HG02943 (cell line): ENCODE data around the gene TBC1D17.
A peak's percentile ranks its signal among the peaks of the same experiment; 100 is the strongest.

ENCODE experiments used
- ATAC-seq: cut with Tn5 transposase; IDR thresholded peaks from one replicate; pipeline ENCODE4 v1.9.1; 2021; ENCODE audit warnings: mild to moderate bottlenecking, low read depth, moderate library complexity; ENCODE audit not compliant: unreplicated experiment

Gene TBC1D17

DNA sequence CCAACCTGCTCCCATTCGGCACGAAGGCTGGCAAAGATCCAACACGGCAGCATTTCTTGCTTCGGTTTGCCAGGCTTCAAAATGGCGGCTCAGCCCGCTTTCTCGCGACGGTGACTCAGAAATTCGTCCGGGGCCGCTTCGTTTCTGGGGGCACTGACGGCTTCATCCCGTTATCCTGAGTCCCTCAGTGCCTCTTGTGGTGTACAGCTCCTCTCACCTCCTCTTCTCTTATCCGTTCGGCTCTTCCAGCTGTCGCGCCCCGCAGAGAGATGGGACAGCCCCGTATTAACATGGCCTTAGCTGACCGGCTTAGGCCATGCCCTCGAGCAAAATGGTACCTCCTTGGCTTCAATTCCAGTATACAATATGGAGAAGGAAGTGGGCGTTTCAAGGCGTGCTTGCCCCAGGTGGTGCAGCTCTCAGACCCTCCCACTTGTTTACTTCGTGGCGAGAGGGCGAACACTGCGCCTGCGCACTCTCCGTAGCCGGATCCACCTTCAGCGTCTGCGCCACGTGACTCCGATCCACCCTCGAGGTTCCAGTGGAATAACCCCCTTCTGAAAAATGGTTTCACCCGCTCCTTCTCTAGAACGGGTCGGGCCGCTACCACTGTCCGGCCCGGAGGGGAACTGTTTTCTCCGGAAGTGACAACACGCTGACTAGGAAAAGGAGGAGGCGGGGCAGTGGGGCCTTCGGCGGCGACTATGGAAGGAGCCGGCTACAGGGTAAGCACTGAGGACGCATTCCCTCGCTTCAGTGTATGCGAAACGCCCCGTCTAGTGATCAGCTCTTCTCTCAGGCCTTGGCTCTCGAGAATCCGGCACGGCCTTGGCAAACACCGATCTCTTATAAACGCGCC is at the start of gene TBC1D17, which contains the start of gene AKT1S1:
TSS of gene TBC1D17 (plus strand) at position 683 of the 859 bp plus-strand sequence. CDS start at position 705, 22 bp downstream.
TSS of gene AKT1S1 (minus strand) at position 336 of the 859 bp plus-strand sequence. CDS start 4,060 bp downstream, outside the sequence.
- peak; percentile 56 for ATAC-seq

DNA sequence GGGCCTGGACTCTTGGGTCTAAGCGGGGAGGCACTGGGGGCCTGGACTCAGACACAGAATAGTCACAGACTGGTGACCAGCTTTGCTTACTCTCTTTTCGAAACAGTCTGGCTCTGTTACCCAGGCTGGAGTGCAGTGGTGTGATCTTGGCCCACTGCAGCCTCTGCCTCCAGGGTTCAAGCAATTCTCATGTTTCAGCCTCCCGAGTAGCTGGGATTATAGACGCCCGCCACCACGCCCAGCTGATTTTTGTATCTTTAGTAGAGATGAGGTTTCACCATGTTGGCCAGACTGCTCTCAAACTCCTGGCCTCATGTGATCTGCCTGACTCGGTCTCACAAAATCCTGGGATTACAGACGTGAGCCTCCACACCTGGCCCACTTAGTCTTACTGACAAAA is 48.3 kb upstream of the TBC1D17 start:
- ATAC-seq, result no peak

DNA sequence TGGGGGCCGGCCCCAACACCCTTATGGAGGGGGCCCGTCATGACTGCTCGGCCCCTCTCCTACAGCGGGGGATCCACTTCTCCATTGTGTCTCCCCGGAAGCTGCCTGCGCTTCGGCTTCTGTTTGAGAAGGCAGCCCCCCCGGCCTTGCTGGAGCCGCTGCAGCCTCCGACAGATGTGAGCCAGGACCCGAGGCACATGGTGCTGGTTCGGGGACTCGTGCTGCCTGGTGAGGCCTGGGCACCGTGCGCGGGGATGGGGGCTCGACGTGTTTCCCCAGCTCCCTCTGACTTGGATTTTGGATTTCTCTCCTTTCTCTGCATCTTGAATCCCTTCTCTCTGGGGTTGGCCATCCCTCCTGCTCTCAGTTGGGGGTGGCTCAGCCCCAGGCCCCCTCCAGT is 47.8 kb upstream of the TBC1D17 start:
- no peak for ATAC-seq

DNA sequence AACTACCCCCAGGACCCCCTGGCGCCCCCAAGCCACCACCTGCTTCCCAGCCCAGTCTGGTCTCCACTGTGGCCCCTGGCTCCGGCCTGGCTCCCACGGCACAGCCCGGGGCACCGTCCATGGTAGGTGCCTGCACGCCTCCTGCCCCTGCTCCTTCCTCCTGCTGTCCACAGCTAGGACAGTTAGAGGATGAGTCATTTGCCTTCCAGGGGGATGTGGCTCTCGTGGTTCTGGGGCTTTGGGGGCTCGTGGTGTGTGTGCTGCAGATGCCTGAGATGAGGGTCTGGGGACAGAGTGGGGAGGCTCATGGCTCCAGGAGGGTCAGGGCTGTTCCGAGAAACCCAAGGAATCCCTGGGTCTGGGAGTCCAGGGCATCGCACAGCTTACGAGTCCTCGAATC is 46.7 kb upstream of the TBC1D17 start:
- no peak for ATAC-seq

DNA sequence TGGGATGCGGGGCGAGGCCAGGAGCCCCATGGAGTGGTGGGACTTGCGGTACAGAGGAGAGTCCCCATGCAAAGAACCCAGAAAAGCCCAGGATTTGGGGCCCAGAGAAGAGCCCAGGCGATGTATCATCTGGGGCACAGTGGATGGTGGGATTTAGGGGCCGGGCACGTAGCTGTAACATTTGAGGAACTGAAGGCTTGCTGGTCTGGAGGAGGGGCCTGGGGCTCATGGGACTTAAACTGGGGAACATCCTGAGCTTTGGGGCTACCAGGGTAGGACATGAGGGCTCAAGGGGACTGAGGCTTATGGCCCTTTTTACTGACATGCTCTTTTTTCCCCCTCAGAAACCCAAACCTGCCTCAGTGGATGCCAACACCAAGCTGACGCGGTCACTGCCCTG is 45.9 kb upstream of the TBC1D17 start:
- no peak for ATAC-seq

DNA sequence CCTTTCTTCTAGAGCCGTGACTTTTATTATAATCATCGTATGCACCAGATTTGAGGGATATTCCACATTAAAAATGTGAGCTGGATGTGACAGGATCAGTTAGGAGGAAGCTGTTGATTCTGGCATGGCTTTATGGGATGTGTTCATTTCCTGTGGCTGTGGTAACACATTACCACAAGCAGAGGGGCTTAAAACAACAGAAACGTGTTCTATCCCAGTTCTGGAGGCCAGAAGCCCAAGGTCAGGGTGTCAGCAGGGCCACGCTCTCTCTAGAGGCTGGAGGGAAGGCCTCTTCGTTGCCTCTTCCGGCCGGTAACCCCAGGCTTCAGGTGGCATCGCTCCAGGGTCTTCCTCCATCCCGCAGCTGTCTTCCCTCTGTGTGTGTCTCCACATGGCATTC is 44.9 kb upstream of the TBC1D17 start:
- ATAC-seq, result no peak

DNA sequence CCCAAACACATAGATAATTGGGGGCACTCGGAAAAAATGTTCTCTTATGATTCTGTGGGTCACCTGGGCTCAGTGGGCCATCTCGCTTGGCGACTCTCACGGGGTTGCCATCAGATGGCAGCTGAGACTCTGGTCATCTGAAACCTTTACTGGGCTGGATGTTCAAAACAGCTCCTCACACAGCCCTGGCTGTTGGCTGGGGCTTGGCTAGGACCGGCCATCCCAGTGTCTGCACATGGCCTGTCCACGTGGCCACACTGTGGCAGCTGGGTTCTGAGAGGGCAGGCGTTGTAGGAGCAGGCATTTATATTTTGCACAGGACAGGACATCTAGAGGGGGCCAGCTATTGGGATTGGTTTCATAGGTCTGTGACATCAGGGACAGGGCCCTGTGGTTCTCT is 43.9 kb upstream of the TBC1D17 start:
- no peak for ATAC-seq

DNA sequence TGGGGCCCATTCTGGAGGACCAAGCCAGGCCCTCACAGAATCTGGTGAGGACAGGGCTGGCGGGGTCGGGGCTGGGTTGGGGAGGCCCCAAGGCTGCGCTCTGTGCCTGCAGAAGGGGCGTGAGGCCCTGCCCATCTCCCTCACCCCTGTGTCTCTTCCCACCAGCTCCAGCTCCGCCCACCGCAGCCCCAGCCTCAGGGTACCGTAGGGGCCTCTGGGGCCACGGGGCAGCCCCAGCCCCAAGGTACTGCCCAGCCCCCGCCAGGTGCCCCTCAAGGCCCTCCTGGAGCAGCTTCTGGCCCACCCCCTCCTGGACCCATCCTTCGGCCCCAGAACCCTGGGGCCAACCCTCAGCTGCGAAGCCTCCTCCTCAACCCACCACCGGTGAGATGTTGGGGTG is 41.9 kb upstream of the TBC1D17 start:
- ATAC-seq, result no peak

DNA sequence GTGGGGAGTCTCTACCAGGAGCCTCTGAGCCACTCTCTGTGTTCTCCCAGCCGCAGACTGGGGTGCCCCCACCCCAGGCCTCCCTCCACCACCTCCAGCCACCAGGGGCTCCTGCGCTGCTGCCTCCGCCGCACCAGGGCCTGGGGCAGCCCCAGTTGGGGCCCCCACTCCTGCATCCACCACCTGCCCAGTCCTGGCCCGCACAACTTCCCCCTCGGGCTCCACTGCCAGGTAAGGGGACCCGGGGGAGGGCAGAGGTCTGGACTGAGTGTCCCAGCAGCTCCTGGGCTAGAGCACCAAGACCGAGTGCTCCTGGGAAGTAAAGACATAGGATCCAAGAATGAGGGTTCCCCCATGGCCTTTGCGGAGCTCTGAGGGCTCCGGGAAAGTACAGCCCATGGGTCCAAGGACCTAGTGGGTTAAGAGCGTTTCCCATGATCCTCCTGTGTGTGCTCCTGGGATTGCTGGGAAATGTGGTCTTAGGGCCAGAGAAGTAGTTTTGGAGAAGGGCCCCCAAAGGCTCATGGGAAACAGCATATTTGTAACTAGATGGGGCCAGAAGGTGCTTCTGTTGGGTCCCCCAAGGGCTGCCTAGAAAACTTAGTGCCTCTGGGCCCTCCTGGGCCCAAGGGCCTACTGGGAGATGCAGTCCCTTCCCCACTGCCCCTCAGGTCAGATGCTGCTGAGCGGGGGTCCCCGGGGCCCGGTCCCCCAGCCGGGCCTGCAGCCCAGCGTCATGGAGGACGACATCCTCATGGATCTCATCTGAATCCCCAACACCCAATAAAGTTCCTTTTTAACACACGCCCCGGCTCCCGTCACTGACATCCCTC is 41.1 kb upstream of the TBC1D17 start:
- ATAC-seq, result no peak

DNA sequence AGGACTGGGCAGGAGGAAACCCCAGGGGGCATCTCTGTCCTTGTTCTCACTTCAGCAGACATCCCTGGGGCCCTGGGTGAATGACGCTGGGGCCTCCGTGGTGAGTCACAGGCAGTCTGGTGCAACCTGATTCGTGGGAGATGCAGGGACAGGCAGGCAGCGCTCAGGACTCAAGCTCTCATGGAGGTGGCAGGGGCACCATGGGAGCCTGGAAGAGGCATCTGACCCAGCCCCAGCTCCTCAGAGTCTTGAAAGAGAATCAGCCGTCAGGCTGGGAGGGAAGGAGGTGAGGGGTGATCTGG is 40.5 kb upstream of the TBC1D17 start:
- ATAC-seq, result no peak

DNA sequence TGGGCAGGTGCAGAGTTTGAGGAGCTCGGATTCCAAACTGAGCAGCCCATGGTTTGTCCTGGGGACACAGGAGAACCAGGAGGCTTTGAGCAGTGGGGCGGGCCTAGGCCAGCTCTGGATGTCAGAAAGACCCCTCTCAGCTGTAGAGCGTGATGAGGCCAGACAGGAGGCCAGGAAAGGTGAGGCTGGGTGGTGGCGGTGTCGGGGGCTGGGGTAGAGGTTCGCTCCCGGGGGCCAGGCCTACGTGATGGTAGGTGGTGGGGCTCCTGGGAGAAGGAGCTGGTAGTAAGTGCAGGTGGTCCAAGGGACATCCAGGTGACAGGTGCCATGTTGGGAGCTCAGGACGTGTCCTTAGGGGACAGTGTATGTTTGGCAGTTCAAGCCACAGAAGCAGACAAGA is 40.1 kb upstream of the TBC1D17 start:
- ATAC-seq, result no peak

DNA sequence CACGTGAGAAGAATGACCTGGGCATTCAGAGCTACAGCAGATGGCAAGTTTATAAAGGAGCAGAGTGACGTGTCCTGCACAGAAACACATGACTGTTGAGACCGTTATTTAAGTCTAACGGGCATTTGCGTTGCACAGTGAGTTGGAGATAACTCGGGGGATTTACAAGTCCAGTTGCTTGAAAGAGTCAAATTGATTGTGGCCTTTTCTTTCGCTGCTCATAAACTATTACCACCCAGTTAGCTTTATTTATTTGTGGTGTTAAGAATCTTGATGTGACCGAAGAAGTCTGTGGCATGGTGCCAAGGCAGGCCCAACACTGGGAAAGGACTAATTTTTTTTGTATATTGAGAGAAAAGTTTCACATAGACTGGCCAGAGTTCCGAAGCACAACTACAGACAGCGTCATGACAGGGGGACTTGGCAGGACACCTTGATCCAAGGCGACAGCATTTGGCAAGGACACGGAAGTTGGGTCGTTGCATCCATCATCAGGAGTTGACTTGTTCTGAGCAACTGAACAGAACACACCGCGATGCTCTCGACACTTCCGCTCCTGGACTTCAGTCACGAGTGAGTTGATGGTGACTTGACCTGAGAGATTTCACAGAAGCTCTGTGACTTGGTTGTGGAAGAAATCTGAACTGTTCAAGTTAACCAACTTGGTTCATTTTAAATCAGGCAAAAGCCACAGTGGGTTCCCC is 38.5 kb upstream of the TBC1D17 start:
- no peak for ATAC-seq

DNA sequence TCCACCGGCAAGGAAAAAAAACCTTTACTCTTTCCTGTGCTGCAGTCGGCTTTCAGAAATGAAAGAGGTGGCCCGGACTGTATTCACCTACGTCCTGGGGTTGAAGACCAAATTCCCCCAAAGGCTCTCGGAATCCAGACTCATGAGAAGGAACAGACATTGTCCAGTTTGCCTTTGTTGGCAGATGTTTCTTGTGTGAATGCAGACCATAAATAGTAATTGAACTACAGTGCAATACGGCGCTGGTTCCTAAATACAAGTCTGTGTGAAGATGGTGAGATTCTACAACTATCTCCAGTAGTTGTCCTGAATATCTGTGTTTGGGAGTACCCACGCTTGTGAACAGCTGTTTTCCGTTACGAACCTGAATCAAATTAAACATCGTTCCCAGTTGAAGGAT is 37.8 kb upstream of the TBC1D17 start:
- no peak for ATAC-seq

DNA sequence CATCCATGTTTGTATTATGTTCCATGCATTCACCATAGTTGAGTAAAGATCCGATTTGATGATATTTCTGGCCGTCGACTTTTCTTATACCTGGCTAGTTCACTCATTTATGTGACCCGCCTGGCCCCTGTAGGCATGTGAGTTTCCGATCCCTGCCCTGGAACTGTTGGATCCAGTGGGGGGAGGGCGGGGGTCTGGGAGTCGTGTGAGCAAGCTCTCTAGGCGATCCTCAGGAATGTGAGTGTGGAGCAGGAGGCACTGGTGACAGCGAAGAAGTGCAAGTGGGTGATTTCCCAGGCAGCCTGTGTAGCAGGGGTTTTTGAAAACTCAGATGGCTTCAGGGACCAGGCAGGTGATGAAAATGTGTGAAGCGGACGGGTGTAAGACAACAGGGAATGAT is 37.2 kb upstream of the TBC1D17 start:
- ATAC-seq, result no peak

DNA sequence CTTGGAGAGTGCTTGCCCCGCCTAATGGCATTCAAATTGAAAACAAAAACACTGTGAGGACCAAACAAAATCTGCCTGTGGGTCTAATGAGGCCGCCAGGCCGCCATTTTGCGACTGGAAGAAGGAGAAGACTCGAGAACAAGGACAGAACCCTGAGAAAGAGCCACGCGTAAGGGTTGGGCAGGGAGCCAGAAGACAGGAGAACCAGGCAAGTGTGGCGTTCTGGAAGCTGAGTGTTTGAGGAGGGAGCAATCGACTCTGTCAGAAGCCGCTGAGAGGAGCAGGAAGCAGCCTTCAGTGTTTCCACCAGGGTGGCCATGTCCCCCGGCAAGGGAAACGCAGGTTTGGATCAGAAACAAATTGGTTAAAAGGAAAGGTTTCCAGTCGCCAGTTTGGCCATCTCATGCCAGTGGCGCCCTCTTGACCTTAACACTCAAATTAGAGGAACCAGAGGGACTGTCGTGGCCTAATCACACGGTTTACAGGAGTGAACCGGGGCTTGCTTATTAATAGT is 36.7 kb upstream of the TBC1D17 start:
- no peak for ATAC-seq

DNA sequence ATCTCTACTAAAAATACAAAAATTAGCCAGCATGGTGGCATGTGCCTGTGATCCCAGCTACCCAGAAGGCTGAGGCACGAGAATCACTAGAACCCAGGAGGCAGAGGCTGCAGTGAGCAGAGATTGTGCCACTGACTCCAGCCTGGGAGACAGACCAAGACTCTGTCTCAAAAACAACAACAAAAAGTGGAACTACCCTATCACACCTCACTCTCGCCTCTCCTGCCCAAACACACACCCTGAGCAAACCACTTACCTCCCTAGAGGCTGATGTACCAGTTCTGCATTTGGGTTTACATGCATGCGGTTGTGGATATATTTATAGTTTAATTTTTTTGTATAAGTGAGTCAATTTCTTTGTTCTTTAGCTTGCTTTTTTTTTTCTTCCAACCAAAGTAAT is 34.2 kb upstream of the TBC1D17 start:
- no peak for ATAC-seq

DNA sequence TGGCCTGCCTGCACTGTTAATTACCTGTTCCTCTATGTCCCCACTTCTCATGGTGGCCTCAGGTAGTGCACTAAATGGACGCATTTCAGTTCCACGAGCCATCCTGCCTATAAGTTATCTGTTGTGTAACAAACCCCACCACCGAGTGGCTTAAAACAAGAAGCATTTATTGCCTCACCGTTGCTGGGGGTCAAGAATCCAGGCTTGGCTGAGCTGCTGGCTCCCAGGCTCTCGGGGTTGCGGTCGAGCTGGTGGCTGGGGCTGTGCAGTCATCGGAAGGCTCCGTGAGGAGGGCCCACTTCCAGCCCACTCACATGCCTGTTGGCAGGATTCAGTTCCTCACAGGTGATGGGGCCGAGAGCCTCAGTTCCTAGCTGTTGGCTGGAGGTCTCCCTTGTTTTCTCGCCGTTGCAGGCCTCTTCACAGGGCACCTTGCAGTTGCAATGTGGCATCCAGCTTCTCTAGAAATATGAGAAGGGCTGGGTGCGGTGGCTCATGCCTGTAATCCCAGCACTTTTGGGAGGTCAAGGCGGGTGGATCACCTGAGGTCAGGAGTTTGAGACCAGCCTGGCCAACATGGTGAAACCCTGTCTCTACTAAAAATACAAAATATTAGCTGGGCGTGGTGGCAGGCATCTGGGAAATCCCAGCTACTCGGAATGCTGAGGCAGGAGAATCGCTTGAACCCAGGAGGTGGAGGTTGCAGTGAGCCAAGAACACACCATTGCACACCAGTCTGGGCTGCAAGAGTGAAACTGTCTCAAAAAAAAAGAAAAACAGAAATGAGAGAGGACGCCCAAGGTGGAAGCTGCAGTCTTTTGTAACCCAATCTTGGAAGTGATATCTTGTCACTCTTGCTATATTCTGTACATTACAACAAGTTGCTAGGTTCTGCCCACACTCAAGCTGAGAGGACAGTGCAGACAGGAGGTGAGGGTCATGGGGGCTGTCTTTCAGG is 33.1 kb upstream of the TBC1D17 start:
- ATAC-seq, result no peak

DNA sequence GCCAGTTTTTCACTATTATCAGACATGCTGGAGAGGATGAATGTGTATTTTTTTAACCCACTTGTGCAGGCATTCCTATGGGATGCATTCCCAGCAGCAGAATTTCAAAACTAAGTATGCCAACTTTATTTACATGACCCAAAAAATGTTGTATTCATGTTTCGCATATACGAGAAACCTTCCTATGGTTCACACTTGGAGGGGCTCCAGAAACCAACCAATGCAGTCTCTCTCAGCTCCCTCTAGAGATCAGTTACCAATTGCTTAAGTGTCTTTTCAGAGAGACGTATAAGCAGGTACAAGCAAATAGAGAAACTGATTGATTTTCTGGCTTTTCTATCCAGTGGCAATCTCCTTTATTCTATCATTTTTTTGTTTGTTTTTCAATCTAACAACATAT is 32.1 kb upstream of the TBC1D17 start:
- no peak for ATAC-seq

DNA sequence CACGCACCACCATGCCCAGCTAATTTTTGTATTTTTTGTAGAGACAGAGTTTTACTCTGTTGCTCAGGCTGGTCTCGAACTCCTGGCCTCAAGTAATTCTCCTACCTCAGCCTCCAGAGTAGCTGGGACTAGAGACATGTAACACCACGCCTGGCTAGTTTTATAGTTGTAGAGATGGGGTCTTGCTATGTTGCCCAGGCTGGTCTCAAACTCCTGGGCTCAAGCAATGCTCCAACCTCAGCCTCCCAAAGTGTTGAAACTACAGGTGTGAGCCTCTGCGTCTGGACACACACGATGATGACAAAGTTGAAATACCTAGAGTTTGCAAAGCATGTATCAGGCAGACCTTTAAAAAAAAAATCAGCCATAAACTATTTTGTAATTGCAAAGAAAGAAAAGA is 31.1 kb upstream of the TBC1D17 start:
- ATAC-seq, result no peak
